ENCODE data around the gene PARL. TPM values are rescaled to one million over a fixed set of nuclear protein-coding genes. Genes with fewer than 3 reads are reported as not detected.

The PARL gene
- total and polyA plus RNA-seq, 2 of the 13 experiments (the other 11 are each of a cell fraction or from before 2014, with no cell fraction given), result 46.3 to 58.6 TPM

GRCh38 chr3:183779896-183780465, 104.7 kb downstream of the PARL start:
- no TSS peak for BruUV-seq (replicated peaks)
- CTCF ChIA-PET (ENCODE audit: low intra/inter-chr PET ratio, low total read pairs), result no interaction called here
- H3K4me1 ChIP-seq (ENCODE audit: insufficient read depth, low read length), result no peaks in the 10 kb centered on the region
- no peaks in the 10 kb centered on the region for H3K27me3 ChIP-seq (ENCODE audit: control insufficient read depth in 1 of 2, insufficient read depth in 2 of 2, low read length in 2 of 2)
- no peak overlapping the region for H3K4me3 ChIP-seq (replicated peaks in 1 of 3; ENCODE audit: insufficient read depth in 1 of 3, low read depth in 2 of 3, low read length in 3 of 3)
- no peak overlapping the region for H3K9ac ChIP-seq (ENCODE audit: insufficient read depth, low read depth, low read length)
- no peaks in the 10 kb centered on the region for H3K9me3 ChIP-seq (ENCODE audit: low read length)
- in situ Hi-C loops (cut with HindIII; ENCODE audit: extremely low pct_ligation_motif_present, low pct_unique_long_range_greater_than_20kb) (no loop called here), intact Hi-C loops (cut with micrococcal nuclease; ENCODE audit: unreplicated experiment) (no loop called here)
- no peaks in the 10 kb centered on the region for H3K79me2 ChIP-seq (ENCODE audit: insufficient read depth, low read length)
- ATAC-seq (no peak), FAIRE-seq (no peak), DNase-seq (ENCODE audit: low spot score) (no peak)
- POLR2A ChIA-PET, result no interaction called here
- peaks cover 20 to 72% of the 10 kb centered on the region in 2 experiments for H3K36me3 ChIP-seq (replicated peaks in 1 of 2; ENCODE audit: control insufficient read depth in 1 of 2, insufficient read depth in 2 of 2, low read length in 2 of 2)
- H3K27ac ChIP-seq (ENCODE audit: extremely low read length, insufficient read depth, low read length), result no peak overlapping the region
- 98% methylated on average over 14 of the region's 14 CpGs for WGBS (ENCODE audit: low lambda C conversion rate)
- H4K20me1 ChIP-seq (ENCODE audit: insufficient read depth, low read length), result no peaks in the 10 kb centered on the region
- H2AFZ ChIP-seq (ENCODE audit: low read length), result no peak overlapping the region
- no peak overlapping the region for H3K4me2 ChIP-seq (ENCODE audit: low read depth, low read length)
- no peak for TF ChIP-seq SOX5 (CRISPR knock-in tag; IDR thresholded peaks at IDR 0.05; ENCODE audit: borderline replicate concordance)
- TF ChIP-seq ZNF687 (CRISPR knock-in tag; IDR thresholded peaks at IDR 0.05), result no peak
- no peak for TF ChIP-seq TCF12 (IDR thresholded peaks at IDR 0.05)
- no peak for TF ChIP-seq TCF12 (CRISPR knock-in tag; IDR thresholded peaks at IDR 0.05)
- TF ChIP-seq ZNF644 (CRISPR knock-in tag; IDR thresholded peaks at IDR 0.05; ENCODE audit: low read depth), result no peak
- TF ChIP-seq ZBTB49 (CRISPR knock-in tag; IDR thresholded peaks at IDR 0.05; ENCODE audit: borderline replicate concordance), result no peak
- TF ChIP-seq PLRG1 (conservative IDR thresholded peaks at IDR 0.05), result no peak
- no peak for TF ChIP-seq ZNF34 (CRISPR knock-in tag; IDR thresholded peaks at IDR 0.05; ENCODE audit: borderline replicate concordance)
- no peak for TF ChIP-seq AKNA (CRISPR knock-in tag; IDR thresholded peaks at IDR 0.05; ENCODE audit: borderline replicate concordance)
- TF ChIP-seq SMC3 (IDR thresholded peaks at IDR 0.05; ENCODE audit: low read length), result no peak
- TF ChIP-seq MTA3 (CRISPR knock-in tag; IDR thresholded peaks at IDR 0.05), result no peak
- TF ChIP-seq SRY (CRISPR knock-in tag; IDR thresholded peaks at IDR 0.05), result no peak
- no peak for TF ChIP-seq RAD21 (CRISPR knock-in tag; IDR thresholded peaks at IDR 0.05)
- TF ChIP-seq ZSCAN22 (CRISPR knock-in tag; IDR thresholded peaks at IDR 0.05), result no peak
- TF ChIP-seq YY1 (IDR thresholded peaks at IDR 0.05; ENCODE audit: insufficient read depth, insufficient replicate concordance, low read depth, low read length), result no peak

All from HepG2 (cell line).